GM12875 (cell line): ENCODE results near the gene MYO3B.

Source experiments
- H3K4me3 ChIP-seq: one replicate; pipeline ENCODE4 v1.5.1; 2011; ENCODE audit warnings: low read depth, low read length, control low read depth
- TF ChIP-seq, protein P1 (sequence below): IDR thresholded peaks from 2 replicates; pipeline ENCODE4 v1.5.1; 2011; ENCODE audit warnings: low read depth, mild to moderate bottlenecking, control low read depth, inconsistent platforms, low read length, moderate library complexity, borderline replicate concordance; ENCODE audit not compliant: insufficient read depth

MYO3B gene

DNA sequence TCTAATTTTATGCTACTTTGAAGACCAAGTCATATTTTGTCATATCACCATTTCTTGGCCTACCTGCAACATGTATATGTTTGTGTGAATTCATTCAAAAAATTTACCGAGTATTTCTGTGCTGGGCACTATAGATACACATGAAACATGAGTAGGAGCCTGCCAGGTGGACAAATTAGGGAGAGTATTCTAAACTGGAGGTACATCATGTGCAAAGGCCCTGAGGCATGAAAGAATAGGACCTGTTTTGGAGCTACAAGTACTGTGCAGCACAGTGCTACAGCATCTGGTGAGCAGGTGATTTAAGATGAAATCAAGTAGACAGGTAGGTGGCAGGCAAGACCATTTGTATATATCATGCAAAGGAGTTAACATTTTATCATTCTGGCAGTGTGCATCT lies 152.9 kb downstream of the MYO3B start:
- TF ChIP-seq, protein P1, sequence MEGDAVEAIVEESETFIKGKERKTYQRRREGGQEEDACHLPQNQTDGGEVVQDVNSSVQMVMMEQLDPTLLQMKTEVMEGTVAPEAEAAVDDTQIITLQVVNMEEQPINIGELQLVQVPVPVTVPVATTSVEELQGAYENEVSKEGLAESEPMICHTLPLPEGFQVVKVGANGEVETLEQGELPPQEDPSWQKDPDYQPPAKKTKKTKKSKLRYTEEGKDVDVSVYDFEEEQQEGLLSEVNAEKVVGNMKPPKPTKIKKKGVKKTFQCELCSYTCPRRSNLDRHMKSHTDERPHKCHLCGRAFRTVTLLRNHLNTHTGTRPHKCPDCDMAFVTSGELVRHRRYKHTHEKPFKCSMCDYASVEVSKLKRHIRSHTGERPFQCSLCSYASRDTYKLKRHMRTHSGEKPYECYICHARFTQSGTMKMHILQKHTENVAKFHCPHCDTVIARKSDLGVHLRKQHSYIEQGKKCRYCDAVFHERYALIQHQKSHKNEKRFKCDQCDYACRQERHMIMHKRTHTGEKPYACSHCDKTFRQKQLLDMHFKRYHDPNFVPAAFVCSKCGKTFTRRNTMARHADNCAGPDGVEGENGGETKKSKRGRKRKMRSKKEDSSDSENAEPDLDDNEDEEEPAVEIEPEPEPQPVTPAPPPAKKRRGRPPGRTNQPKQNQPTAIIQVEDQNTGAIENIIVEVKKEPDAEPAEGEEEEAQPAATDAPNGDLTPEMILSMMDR, result no peak
- no peak overlapping the region for H3K4me3 ChIP-seq

DNA sequence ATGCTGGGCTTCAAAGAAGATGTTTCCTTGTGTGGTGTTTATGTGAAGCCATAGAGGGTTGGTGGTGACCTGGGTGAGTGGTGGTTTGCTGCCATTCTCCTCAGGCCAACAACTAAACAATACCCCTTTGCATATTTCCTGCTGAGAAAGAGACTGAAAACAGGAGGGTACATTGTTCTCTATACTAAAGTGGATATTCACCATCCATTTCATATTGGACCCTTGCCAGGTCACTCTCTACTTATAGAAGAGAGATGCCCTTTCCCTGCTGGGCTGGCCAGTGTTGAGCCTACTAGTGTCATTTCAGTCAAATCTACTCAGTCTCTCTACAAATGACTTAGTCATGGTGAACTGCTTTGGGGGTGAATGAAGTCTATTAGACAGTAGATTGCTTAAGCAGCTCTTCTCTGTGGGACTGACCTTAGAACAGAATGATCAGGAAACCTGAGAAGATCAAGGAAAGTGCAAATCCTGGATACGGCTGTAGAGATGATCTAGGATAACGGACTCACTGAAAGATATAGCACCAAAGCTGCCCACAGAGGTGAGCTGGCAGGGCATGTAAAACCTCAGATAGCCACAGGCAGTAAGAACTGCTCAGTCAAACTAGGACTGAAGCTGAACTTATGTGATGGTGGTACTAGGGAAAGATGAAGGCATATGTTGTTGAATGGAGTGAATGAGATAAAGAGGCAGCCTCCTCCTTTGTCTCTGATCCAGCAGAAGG lies 154.9 kb downstream of the MYO3B start:
- TF ChIP-seq, protein P1, result no peak
- H3K4me3 ChIP-seq, result no peak overlapping the region

GRCh38 chr2:170335351-170335750 lies 157.4 kb downstream of the MYO3B start:
- TF ChIP-seq, protein P1, result no peak
- H3K4me3 ChIP-seq, result no peak overlapping the region

DNA sequence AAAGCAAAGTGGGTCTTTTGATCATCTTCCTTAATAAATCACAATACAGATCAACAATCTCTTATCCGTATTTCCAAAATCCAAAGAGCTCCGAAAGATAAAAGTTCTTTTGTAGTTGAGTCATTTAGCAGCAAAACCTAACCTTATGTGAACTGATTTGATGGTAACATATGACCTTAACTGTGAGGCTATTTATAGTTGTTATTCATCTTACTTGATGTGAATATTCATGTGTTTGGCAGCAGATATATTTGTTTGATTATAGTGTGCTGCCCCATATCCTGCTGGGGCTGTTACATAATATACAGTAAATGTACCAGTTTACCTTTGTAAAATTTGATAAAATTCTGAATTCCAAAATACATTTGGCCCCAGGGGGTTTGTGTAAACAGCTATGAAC lies 158.5 kb downstream of the MYO3B start:
- TF ChIP-seq, protein P1, result no peak
- no peak overlapping the region for H3K4me3 ChIP-seq

DNA sequence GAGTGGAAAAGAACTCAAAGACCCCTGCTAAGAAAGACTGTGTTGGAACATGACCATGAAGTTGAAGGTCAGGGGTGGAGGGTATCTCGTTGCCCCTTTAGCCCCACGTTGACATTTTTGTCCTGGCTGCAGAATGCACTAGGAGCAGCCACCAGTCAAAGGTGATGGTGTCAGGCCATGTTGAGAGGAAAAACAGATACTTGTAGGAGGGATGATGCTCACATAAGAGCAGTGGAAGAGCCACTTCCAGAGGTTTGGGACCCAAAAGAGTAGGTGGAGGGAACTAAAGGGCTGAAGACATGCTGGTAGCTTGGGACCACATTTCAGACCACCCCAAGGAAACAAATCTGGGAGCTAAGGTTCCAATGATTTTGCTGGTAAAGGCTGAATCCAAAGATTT lies 159.0 kb downstream of the MYO3B start:
- TF ChIP-seq, protein P1, result no peak
- no peak overlapping the region for H3K4me3 ChIP-seq

DNA sequence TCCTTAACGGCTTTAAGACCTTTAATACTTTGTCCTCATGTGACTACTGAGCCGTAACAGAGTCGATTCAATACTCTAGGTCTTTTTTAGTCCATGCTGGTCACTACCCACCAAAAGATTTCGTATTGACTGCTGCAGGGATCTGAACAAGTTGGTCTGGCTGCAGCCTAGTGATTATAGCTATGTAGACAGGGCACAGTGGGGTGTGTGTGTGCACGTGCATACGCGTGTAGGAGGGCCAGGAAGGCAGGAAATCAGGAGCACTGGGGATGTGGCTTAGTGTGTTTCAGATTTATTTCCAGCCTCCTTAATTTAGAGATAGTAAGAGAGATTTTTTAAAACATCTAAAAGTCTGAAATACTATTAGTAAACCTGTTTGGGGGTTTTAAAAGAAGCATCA lies 161.4 kb downstream of the MYO3B start:
- H3K4me3 ChIP-seq, result no peak overlapping the region
- TF ChIP-seq, protein P1, result no peak
